B cell (primary cell): Measurements from ENCODE around the gene CAT. TPM values are rescaled to one million over a fixed set of nuclear protein-coding genes. Genes with fewer than 3 reads are reported as not detected.

Source experiments
- ATAC-seq: fragments of 200-7000 bp; cut with Tn5 transposase; one replicate; pipeline ENCODE4 v1.10.0; 2021; ENCODE audit warnings: low read depth, mild to moderate bottlenecking, moderate number of reproducible peaks, moderate library complexity
- CTCF ChIA-PET: fragments of 350-600 bp; sonication (Branson Sonifier 250); formaldehyde crosslinking; loops from one replicate; lab custom pipeline; 2021; ENCODE audit warnings: antibody characterized with exemption, inconsistent platforms; lab: Charles Lee
- POLR2A ChIA-PET: fragments of 350-600 bp; sonication (Branson Sonifier 250); formaldehyde crosslinking; loops from one replicate; lab custom pipeline; 2021; ENCODE audit warnings: antibody characterized with exemption; lab: Charles Lee
- DNase-seq: peaks from one replicate; pipeline ENCODE4 v3.0.0; 2013
- H2AFZ ChIP-seq: 2 replicates; pipeline ENCODE4 v1.6.1; 2012; ENCODE audit warnings: mild to moderate bottlenecking, low read depth, low read length; ENCODE audit not compliant: insufficient read depth, poor library complexity, severe bottlenecking
- H3K27ac ChIP-seq, 2 donors: 1 replicate in 1 of 2; 2 replicates in 1 of 2; pipeline ENCODE4 v1.5.1; 2012 to 2013; ENCODE audit warnings: low read length in 2 of 2, mild to moderate bottlenecking in 2 of 2, moderate library complexity in 1 of 2
- H3K27me3 ChIP-seq, 4 experiments: fragments of 200-600 bp in 1 of 4; sonication (generic) in 1 of 4; replicated peaks in 1 of 4; 1 replicate in 2 of 4; 2 replicates in 2 of 4; pipeline versions ENCODE4 v1.6.1 to v1.7.0; 2013 to 2016; ENCODE audit warnings: low read length in 3 of 4, mild to moderate bottlenecking in 2 of 4, mixed read lengths in 1 of 4, moderate library complexity in 1 of 4; ENCODE audit not compliant: insufficient read depth in 4 of 4, control insufficient read depth in 3 of 4; ENCODE audit errors: control extremely low read depth in 1 of 4
- H3K36me3 ChIP-seq, 2 experiments: replicated peaks in 1 of 2; 1 replicate in 1 of 2; 2 replicates in 1 of 2; pipeline versions ENCODE4 v1.6.1 to v1.7.1; 2013; ENCODE audit warnings: low read length in 1 of 2; ENCODE audit not compliant: insufficient read depth in 2 of 2, control insufficient read depth in 1 of 2; ENCODE audit errors: control extremely low read depth in 1 of 2, extremely low read depth in 1 of 2
- H3K4me1 ChIP-seq, 2 donors: fragments of 200-600 bp in 1 of 2; sonication (generic) in 1 of 2; 1 replicate in 1 of 2; 2 replicates in 1 of 2; pipeline versions ENCODE4 v1.5.1 to v1.6.1; 2013 to 2017; ENCODE audit warnings: low read length in 2 of 2; ENCODE audit not compliant: control insufficient read depth in 2 of 2, insufficient read depth in 2 of 2
- H3K4me2 ChIP-seq: replicated peaks from 2 replicates; pipeline ENCODE3; 2012; ENCODE audit warnings: mild to moderate bottlenecking, low read depth, low read length; ENCODE audit not compliant: poor library complexity, severe bottlenecking
- H3K4me3 ChIP-seq, 5 experiments: fragments of 200-600 bp in 1 of 5; sonication (generic) in 1 of 5; 1 replicate in 3 of 5; 2 replicates in 2 of 5; pipeline versions ENCODE4 v1.5.1 to v1.7.0; 2011 to 2016; ENCODE audit warnings: low read length in 4 of 5, mild to moderate bottlenecking in 4 of 5, low read depth in 2 of 5, control low read depth in 1 of 5, moderate library complexity in 1 of 5; ENCODE audit not compliant: insufficient read depth in 1 of 5; ENCODE audit errors: control extremely low read depth in 1 of 5, extremely low read depth in 1 of 5
- H3K79me2 ChIP-seq: fragments of 200-600 bp; sonication (generic); one replicate; pipeline ENCODE4 v1.6.0; 2016; ENCODE audit warnings: low read length; ENCODE audit not compliant: control insufficient read depth, insufficient read depth
- H3K9ac ChIP-seq: fragments of 200-600 bp; sonication (generic); 2 replicates; pipeline ENCODE4 v1.6.1; 2017; ENCODE audit warnings: mild to moderate bottlenecking, low read length, moderate library complexity
- H3K9me3 ChIP-seq, 3 donors: one replicate each; pipeline versions ENCODE4 v1.6.1 to v1.7.1; 2013; ENCODE audit warnings: low read length in 2 of 3; ENCODE audit not compliant: control insufficient read depth in 2 of 3, insufficient read depth in 1 of 3; ENCODE audit errors: control extremely low read depth in 1 of 3
- H4K20me1 ChIP-seq: 2 replicates; pipeline ENCODE4 v1.6.0; 2012; ENCODE audit warnings: mild to moderate bottlenecking, low read length; ENCODE audit not compliant: insufficient read depth, control insufficient read depth, poor library complexity, severe bottlenecking
- H3K27ac Mint-ChIP-seq: one replicate; pipeline ENCODE4 v1.8.0; 2021; ENCODE audit warnings: mixed read lengths
- H3K27me3 Mint-ChIP-seq: one replicate; pipeline ENCODE4 v1.8.0; 2021; ENCODE audit warnings: mixed read lengths
- H3K4me1 Mint-ChIP-seq: one replicate; pipeline ENCODE4 v1.8.0; 2021; ENCODE audit warnings: mixed read lengths
- H3K4me3 Mint-ChIP-seq: one replicate; pipeline ENCODE4 v1.8.0; 2021; ENCODE audit warnings: mixed read lengths
- H3K9me3 Mint-ChIP-seq: one replicate; pipeline ENCODE4 v1.8.0; 2022; ENCODE audit warnings: mixed read lengths; ENCODE audit not compliant: insufficient read depth
- CTCF ChIP-seq: fragments of 200-600 bp; IDR thresholded peaks from one replicate; pipeline ENCODE4 v1.8.0; 2022; ENCODE audit warnings: antibody characterized with exemption, mild to moderate bottlenecking
- EZH2 ChIP-seq: IDR thresholded peaks from 2 replicates; pipeline ENCODE4 v1.6.1; 2012; ENCODE audit warnings: borderline replicate concordance, low read depth, mild to moderate bottlenecking, moderate library complexity, low read length; ENCODE audit not compliant: insufficient read depth, poor library complexity, severe bottlenecking
- WGBS: methylation state at CpG from one replicate; pipeline ENCODE4 v1.1.5; 2013; ENCODE audit warnings: missing lambda C conversion rate; ENCODE audit not compliant: insufficient coverage; 5-methylcytosine and 5-hydroxymethylcytosine counted together
- intact Hi-C: fragments of 100-400 bp; cut with micrococcal nuclease; formaldehyde crosslinking; loops from one replicate; pipeline ENCODE4 v1.10.0; 2022
- polyA plus RNA-seq: library from polyadenylated mRNA; depleted of rRNA; stranded (reverse); fragments of >200 nt; gene quantifications from 2 replicates; pipeline ENCODE4 v1.2.3, GENCODE V29; 2012
- total RNA-seq, 2 donors: library from RNA; stranded (reverse); fragments of 120-200 nt in 1 of 2; gene quantifications; 1 replicate in 1 of 2; 2 replicates in 1 of 2; pipeline versions ENCODE4 v1.2.3 to v1.2.4, GENCODE V29; 2013 to 2022

The CAT gene
- total and polyA plus RNA-seq, 2 donors (not counting 1 experiment from before 2014, with no cell fraction given): 83.2 to 91.7 TPM

GRCh38 chr11:34411111-34411510, 27.6 kb upstream of the CAT start:
- Histone ChIP-seq H3K27me3 (peaks cover 0 to 5% (median 2%) of the 10 kb centered on the region in 4 experiments), H3K4me1 (no peaks in the 10 kb centered on the region), H4K20me1 (no peaks in the 10 kb centered on the region), H3K4me3 (no peak overlapping the region), H2AFZ (no peak overlapping the region), H3K4me2 (no peak overlapping the region), H3K9ac (no peak overlapping the region), H3K36me3 (no peaks in the 10 kb centered on the region), H3K27ac (no peak overlapping the region), H3K9me3 (peaks cover 4 to 15% (median 4%) of the 10 kb centered on the region in 3 donors), H3K79me2 (no peaks in the 10 kb centered on the region)
- Mint-ChIP-seq H3K27ac (no peak overlapping the region), H3K4me3 (no peak overlapping the region), H3K27me3 (peaks cover 38% of the 10 kb centered on the region), H3K9me3 (peaks cover 4% of the 10 kb centered on the region), H3K4me1 (no peaks in the 10 kb centered on the region)
- TF ChIP-seq CTCF (no peak), EZH2 (no peak)
- intact Hi-C loops: no loop called here
- ATAC-seq (no peak), DNase-seq (no peak)
- no CpG with 5 or more reads among the region's 3 CpGs for WGBS
- ChIA-PET POLR2A (no interaction called here), CTCF (no interaction called here)

- WGBS: 100% methylated on average over 1 of the region's 2 CpGs
- Mint-ChIP-seq H3K4me1 (no peaks in the 10 kb centered on the region), H3K27me3 (peaks cover 36% of the 10 kb centered on the region), H3K27ac (no peak overlapping the region), H3K4me3 (no peak overlapping the region), H3K9me3 (peaks cover 4% of the 10 kb centered on the region)
- Histone ChIP-seq H3K4me1 (no peaks in the 10 kb centered on the region), H3K27me3 (peaks cover 0 to 5% (median 2%) of the 10 kb centered on the region in 4 experiments), H3K36me3 (no peaks in the 10 kb centered on the region), H3K4me2 (no peak overlapping the region), H3K4me3 (no peak overlapping the region), H2AFZ (no peak overlapping the region), H4K20me1 (no peaks in the 10 kb centered on the region), H3K27ac (no peak overlapping the region), H3K79me2 (no peaks in the 10 kb centered on the region), H3K9ac (no peak overlapping the region), H3K9me3 (peaks cover 4 to 15% (median 4%) of the 10 kb centered on the region in 3 donors)
- intact Hi-C loops: no loop called here
- no peak for ATAC-seq
- no peak for DNase-seq
- TF ChIP-seq EZH2 (no peak), CTCF (no peak)
- CTCF ChIA-PET: no interaction called here
- POLR2A ChIA-PET: no interaction called here
These were observed 26.9 kb upstream of the CAT start for GRCh38 chr11:34411791-34412190.
